HG02852 (cell line): ENCODE results near the gene ENPEP.
"Not testable (repeated sequence)": the region's sequence is repeated elsewhere in the genome, so short reads cannot be mapped to it uniquely, and the experiment has no call there.

ENCODE experiments used
- ATAC-seq: cut with Tn5 transposase; IDR thresholded peaks from one replicate; pipeline ENCODE4 v1.9.1; 2021; ENCODE audit warnings: mild to moderate bottlenecking, moderate library complexity; ENCODE audit not compliant: unreplicated experiment

Gene ENPEP, protein sequence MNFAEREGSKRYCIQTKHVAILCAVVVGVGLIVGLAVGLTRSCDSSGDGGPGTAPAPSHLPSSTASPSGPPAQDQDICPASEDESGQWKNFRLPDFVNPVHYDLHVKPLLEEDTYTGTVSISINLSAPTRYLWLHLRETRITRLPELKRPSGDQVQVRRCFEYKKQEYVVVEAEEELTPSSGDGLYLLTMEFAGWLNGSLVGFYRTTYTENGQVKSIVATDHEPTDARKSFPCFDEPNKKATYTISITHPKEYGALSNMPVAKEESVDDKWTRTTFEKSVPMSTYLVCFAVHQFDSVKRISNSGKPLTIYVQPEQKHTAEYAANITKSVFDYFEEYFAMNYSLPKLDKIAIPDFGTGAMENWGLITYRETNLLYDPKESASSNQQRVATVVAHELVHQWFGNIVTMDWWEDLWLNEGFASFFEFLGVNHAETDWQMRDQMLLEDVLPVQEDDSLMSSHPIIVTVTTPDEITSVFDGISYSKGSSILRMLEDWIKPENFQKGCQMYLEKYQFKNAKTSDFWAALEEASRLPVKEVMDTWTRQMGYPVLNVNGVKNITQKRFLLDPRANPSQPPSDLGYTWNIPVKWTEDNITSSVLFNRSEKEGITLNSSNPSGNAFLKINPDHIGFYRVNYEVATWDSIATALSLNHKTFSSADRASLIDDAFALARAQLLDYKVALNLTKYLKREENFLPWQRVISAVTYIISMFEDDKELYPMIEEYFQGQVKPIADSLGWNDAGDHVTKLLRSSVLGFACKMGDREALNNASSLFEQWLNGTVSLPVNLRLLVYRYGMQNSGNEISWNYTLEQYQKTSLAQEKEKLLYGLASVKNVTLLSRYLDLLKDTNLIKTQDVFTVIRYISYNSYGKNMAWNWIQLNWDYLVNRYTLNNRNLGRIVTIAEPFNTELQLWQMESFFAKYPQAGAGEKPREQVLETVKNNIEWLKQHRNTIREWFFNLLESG

DNA sequence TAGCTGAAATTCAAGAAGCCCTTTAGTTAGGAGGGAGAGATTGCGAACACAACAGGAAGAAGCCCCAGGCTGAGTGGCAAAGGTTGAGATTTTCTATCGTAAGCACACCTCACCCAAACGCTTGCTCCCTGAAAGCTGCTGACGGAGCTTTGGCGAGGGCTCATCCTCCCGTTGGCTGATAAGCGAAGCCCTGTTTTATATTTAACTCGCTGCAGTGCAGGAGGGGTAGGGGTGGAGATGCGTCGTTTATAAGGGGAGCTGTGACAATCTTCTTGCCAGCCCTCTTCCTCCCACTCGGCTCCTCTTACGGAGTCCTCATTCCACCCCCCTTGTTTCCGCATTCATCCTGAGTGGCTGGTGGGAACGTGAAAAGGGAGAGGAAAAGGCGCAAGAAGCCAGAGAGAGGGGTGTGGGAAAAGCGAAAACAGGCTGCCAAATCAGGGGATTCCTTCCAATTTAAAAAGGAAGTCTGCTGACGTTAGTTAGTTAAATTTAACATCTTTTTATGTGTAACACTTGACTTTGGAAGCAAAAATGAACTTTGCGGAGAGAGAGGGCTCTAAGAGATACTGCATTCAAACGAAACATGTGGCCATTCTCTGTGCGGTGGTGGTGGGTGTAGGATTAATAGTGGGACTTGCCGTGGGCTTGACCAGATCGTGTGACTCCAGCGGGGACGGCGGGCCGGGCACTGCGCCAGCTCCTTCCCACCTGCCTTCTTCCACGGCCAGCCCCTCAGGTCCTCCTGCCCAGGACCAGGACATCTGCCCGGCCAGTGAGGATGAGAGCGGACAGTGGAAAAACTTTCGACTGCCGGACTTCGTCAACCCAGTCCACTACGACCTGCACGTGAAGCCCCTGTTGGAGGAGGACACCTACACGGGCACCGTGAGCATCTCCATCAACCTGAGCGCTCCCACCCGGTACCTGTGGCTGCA lies at the start of gene ENPEP:
ENPEP (plus strand) TSS at position 275 of the 938 bp plus-strand sequence; CDS start at position 535, 260 bp downstream.
- no peak for ATAC-seq

DNA sequence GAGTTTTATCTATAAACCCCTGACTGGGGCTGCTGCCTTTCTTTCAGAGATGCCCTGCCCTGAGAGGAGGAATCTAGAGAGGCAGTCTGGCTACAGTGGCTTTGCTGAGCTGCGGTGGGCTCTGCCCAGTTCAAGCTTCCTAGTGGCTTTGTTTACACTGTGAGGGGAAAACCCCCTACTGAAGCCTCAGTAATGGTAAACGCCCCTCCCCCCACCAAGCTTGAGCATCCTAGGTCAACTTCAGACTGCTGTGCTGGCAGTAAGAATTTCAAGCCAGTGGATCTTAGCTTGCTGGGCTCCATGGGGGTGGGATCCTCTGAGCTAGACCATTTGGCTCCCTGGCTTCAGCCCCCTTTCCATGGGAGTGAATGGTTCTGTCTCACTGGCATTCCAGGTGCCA lies 44.1 kb upstream of the ENPEP start:
- ATAC-seq, result not testable (repeated sequence)

DNA sequence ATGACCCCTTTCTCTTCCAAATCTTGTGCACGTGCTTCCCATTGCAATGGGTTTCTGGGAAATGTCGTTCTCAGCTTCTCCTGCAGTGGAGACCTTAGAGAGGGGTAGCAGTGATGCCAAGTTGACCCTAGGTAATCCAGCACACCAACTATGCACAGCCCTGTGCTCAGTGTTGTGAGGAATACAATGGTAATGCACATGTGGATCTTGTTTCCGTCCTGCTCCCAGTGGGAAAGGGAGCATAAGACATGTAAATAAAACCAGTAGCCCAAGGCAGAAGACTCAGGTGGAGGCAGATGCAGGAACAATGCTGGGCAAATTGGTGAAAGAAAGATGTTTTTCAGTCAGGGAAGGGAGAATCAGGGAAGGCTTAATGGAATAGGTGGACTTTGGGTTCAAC lies 38.7 kb upstream of the ENPEP start:
- ATAC-seq, result not testable (repeated sequence)

DNA sequence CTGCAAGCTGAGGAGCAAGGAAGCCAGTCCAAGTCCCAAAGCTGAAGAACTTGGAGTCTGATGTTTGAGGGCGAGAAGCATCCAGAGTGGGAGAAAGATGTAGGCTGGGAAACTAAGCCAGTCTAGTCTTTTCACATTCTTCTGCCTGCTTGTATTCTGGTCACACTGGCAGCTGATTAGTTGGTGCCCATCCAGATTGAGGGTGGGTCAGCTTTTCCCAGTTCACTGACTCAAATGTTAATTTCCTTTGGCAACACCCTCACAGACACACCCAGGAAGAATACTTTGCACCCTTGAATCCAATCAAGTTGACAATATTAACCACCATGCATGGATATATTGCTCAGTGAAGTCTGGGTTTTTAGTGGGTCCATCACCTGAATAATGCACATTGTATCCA lies 36.7 kb upstream of the ENPEP start:
- ATAC-seq, result not testable (repeated sequence)

DNA sequence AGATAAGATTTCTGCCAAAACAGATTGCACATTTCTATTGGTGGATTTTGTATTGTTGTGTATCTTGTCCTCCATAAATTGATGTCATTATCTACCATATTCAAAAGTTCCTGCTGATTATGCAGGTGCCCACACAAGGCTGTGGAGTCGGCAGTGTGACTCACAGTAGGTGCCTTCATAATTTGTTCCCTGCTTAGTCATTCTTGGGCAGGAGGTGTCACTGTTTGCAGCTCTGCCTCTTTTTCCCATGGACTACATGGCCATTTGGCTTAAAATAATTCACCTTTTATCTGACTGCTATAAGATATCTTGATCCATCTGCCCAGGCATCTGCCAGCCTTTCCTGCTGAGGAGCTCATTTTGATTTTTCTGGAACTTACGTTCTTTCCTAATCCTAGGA lies 33.6 kb upstream of the ENPEP start:
- ATAC-seq, result no peak

DNA sequence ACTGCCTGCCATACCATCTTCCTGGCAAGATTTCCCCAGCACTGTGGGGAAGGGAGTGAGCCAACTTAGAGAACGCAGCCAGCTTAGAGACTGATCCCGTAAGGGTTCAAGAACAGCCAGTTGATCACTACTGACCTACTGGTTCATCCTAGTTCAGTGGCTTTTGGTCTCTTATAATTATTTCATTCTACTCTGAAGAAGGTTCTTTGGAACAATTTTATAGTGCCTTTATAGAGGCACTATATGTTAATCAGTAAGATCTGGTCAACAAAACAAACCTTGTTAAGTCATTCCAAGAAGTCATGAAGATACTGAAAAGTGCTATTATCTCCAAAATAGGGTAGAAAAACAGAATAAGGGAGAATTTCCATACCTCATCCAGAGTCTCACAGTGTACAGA lies 33.2 kb upstream of the ENPEP start:
- ATAC-seq, result no peak

DNA sequence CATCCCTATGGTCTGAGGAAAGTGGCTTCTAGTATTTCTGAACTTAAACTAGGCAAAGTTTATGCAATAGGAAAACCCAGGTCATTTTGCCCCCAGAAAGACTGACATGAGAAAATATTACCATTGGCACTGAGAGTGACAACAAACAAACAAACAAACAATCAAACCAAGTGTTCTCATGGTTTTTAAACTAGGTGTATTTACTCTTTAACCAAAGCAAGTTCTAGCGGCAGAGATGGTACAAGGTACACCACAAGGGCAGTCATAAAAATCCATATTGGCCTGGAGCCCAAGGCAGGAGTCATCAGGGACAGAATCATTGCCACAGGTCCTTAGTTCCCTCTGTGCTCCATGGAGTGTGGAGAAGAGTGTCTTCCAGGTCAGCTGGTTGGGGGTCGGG lies 26.0 kb upstream of the ENPEP start:
- ATAC-seq, result no peak

DNA sequence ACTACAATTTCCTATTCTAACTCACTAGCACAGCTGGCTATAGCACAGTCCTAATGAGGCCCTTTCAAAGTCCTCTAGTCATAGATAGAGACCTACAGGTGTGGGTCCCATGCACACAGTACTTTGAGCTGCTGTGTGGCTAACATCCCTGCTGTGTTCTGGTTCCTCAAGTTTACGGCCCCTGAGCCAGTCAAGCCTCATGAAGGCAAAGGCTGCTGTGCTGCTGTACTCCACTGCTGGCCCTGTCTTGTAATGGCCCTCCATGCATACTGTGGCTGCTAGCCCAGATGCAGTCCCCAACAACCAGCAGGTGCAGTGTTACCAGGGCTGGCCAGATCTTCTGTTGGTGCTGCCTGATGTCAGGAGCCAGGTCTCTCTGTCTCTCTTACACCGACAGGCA lies 23.4 kb upstream of the ENPEP start:
- ATAC-seq, result no peak

DNA sequence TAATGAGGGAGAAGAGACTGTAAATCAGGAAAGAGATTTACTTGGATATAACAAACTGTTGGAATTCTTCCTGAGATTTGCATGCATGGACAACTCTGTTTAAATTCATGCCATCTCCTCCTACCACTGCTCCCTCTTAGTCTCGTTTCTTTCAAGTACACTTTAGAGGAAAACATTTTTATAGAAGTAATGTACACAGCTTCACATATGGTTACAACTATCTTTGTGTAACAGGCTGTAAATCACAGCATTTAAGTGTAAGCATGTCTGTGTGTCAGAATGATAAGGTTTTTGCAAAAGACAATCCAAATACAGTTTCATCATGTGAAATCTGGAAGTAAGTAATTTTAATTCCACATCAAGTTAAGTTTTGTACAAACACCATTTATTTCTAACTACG lies 21.5 kb upstream of the ENPEP start:
- no peak for ATAC-seq

DNA sequence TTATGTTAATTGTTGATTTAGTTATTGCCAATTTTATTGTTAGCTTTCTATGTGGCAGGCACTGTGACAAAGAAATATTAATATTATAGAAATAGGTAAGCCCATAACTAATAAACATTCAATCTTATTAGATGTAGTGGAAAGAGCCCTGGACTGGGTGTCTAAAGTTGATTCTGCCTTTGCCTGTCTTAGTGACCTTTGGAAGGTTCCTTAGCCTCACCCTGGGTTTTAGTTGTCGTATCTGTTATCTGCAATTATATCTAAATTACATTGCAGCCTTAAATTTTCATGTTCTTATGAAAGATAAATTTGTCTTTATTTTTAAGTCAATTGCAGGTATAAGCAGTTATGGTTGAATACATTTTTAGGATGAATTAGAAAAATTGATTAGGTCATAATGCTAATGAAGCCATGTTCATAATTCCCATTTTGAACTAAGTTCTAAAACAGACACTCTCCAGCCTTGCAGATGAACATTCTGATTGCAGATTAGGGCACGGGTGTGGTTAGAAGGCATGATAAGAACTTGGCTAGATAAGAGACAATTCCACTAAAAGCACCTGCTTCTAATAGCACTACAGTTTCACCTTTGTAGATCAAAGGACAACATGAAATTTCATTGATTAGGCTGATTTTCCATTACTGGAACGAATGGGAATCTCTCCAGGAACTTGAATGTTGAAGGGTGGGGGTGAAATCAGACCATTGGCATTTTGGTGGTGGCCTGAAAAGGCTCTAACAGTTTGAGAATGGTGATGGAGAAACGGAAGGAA lies 17.3 kb upstream of the ENPEP start:
- no peak for ATAC-seq

DNA sequence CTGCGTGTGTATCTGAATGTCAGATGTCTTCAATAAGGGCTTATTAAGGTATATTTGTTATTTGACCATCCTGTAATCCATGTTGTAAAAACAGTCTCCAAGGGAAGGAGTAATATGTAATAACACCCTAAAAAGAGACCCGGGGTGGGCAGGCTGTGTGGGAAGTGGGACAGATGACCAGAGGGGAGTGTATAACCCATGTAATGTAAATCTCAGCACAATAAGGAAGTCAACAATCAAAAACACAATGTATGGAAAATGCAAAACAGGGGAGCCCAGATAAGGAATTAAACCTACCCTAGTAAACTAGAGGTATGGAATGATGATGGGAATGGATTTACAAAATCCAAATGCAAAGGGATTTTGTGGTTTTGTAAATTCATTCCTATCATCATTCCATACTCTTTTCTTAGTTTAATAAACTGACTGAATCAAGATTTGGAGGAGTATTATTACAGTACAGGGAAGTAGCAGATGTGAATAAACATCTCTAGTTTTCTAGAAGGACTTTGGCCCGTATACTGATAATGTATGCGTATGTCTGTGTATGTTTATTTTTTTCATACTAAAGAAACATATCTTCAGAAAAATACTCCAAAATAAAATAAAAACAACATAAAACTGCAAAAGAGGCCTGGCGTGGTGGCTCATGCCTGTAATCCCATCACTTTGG lies 15.7 kb upstream of the ENPEP start:
- ATAC-seq, result no peak

DNA sequence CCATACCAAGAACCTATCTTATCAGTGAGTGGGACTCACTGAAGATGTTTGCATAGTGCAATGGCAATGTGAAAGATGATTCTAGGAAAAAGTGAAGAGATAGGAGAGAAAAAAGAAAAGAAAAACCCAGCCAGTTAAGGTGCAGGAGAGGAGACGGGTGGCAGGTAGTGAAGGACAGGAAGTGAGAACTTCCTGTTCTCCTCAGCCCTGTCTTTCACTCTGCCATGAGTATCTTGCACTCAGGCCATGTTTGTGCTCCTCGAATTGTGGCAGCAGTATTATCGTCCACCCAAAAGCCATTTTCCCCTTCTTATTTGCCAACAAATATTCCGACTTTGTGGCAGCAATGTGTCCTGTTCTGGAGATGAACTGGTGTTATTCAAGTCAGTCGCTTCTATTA lies 8.6 kb upstream of the ENPEP start:
- no peak for ATAC-seq

DNA sequence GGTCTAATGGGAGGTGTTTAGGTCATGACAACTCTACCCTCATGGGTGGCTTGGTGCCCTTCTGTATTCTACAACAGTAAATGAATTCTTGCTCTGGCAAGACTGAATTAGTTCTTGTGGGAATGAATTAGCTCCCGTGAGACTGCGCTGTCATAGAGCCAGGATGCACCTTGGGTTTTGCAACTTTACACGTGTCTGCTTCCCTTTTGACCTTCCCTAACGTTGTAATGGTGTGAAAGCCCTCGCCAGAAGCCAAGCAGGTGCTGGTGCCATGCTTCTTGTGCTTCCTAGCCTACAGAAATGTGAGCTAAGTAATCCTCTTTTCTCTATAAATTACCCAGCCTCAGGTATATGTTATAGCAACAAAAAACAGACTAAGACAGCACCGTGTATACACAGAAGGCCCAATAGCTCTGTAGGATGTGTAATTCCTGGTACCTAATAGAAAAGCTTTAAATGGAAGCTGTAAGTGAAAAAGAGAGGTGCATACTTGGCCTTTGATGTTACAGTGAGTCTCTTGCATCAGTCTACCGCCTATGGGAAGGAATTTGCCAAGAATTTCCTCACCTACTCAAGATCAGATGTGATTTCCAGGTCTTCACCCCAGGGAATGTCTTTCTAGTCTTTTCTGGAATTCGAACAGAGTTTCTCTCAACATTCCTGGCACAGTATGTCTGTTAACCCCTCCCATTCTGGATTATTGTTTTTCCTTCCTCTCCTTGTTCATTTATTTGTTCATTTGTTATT lies 3.2 kb upstream of the ENPEP start:
- no peak for ATAC-seq

DNA sequence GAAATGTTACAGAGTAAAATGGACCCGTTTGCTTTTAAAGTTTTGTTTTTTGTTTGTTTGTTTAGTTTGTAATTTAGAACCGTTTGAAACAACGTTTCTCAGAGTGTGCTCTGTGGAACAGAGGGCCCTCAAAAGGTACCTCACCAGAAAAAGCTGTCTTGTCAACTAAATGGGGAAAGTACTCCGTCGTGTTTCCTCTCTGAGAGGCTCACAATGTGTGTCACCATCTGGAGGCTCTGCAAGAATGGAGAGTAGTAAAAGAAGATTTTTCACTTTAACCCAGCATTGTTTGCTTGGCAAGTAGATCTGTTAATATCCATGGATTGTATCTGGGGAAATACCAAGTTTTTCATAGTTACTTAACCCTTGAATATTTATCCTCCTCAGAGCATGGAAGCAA lies 1.5 kb upstream of the ENPEP start:
- no peak for ATAC-seq

DNA sequence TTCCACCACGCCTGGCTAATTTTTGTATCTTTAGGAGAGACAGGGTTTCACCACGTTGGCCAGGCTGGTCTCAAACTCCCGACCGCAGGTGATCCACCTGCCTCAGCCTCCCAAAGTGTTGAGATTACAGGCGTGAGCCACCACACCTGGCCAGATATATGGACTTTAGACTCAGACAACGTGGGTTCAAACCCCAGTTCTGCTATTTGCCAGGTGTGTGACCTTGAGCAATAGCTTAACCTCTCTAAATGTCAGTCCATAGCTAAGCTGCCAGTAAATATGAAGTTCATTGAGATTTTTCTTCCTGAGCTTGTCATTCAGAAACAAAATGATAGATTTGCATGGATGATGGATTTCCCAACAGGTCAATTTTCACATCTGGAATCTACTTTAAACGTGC lies 875 bp upstream of the ENPEP start:
- not testable (repeated sequence) for ATAC-seq

DNA sequence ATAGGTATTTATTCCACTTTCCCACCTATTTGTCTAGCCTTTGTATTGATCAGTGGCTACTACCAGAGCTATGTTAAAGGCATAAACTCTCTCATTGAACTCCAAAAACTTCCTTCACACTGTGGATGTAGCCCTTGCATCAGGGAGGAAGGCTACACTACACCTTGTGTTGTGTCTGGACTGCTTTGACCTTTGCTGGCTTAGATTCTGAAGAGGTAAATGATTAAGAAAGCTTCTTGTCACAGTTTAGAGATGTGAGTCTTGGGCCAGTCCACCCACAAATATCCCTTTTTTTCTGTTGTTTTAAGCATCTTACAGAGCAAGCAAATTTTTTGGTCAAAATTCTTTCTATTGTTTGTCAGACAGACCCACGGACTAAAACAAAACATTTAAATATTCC lies 1.9 kb downstream of the ENPEP start:
- ATAC-seq, result no peak

DNA sequence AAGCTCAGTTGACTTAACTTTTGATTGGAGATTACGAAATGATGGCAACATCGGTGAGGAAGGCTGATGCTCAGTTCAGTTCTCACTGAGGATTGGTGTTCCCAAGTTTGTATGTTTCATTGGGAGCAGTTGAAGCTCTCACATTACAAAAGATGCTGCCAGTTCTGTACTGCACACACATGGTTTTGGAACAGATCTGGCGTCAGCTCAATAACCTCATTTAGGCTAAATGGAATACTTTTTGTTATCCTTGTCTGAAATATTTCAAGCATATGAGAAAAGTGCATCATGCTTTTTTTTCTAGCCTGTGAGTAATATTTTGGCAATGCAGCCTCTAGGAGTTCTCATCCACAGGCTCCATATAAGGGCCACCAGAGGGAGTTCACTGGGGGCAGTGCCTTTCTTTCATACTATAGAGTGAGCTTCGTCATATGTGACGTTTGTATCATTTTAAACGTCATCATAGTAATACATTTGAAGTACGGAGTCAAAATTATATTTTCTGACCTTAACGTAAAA lies 4.1 kb downstream of the ENPEP start:
- ATAC-seq, result no peak

DNA sequence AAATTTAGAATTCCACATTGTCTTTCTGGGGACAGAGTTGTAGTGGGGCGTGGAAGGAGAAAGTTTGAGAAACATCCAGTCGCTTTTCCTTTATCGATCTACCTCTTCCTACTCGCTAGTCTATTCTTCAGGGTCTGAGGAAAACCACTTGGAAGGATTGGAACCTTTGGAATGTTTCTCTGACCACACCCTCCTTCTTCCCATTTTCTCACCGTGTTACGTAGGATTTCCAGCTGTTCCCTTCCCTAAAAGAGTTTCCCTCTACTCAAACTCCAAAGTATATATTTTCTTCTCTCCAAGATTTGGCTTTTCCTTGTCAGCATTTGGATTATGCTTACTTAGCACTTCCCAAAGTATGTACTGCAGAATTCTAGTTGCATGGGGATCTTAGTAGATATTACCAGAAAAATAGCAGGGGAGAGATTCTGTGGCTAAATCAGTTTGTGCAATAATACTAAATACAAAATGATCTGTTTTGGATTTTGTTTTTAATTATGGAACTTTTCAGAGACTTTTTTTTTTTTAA lies 4.9 kb downstream of the ENPEP start:
- ATAC-seq, result no peak
